Loucy (cell line): Measurements from ENCODE around the gene DHRS3.

Experiments used
- H2AFZ ChIP-seq: fragments of 200-600 bp; sonication (generic); 2 replicates; pipeline ENCODE4 v1.6.0; 2016; ENCODE audit warnings: antibody characterized with exemption, mild to moderate bottlenecking, low read length, moderate library complexity
- H3F3A ChIP-seq: fragments of 200-600 bp; 2 replicates; pipeline ENCODE4 v1.6.0; 2016; ENCODE audit warnings: antibody characterized with exemption, low read depth, mild to moderate bottlenecking
- H3K27me3 ChIP-seq: fragments of 200-600 bp; sonication (generic); 2 replicates; pipeline ENCODE4 v1.6.1; 2014; ENCODE audit warnings: low read length, mild to moderate bottlenecking; ENCODE audit not compliant: insufficient read depth, poor library complexity, severe bottlenecking
- H3K36me3 ChIP-seq: fragments of 200-600 bp; sonication (generic); 2 replicates; pipeline ENCODE4 v1.6.1; 2016; ENCODE audit warnings: low read length; ENCODE audit not compliant: insufficient read depth
- H3K4me1 ChIP-seq: fragments of 200-600 bp; sonication (generic); 2 replicates; pipeline ENCODE4 v1.5.1; 2014; ENCODE audit warnings: low read length, mild to moderate bottlenecking; ENCODE audit not compliant: insufficient read depth, poor library complexity, severe bottlenecking
- H3K4me2 ChIP-seq: fragments of 200-600 bp; sonication (generic); 2 replicates; pipeline ENCODE4 v1.6.0; 2014; ENCODE audit warnings: antibody characterized with exemption, low read length, low read depth, mild to moderate bottlenecking; ENCODE audit not compliant: poor library complexity, severe bottlenecking
- H3K4me3 ChIP-seq: fragments of 200-600 bp; sonication (generic); 2 replicates; pipeline ENCODE4 v1.5.1; 2014; ENCODE audit warnings: low read length, mild to moderate bottlenecking, mixed read lengths; ENCODE audit not compliant: poor library complexity, severe bottlenecking
- H3K79me2 ChIP-seq: fragments of 200-600 bp; sonication (generic); 2 replicates; pipeline ENCODE4 v1.6.1; 2014; ENCODE audit warnings: low read length; ENCODE audit not compliant: insufficient read depth
- H3K9ac ChIP-seq: fragments of 200-600 bp; sonication (generic); 2 replicates; pipeline ENCODE4 v1.6.0; 2014; ENCODE audit warnings: mild to moderate bottlenecking, low read depth, low read length, moderate library complexity; ENCODE audit not compliant: poor library complexity, severe bottlenecking
- H3K9me2 ChIP-seq: fragments of 200-600 bp; sonication (generic); replicated peaks from 2 replicates; pipeline ENCODE4 v1.6.1; 2016; ENCODE audit warnings: low read depth, low read length, mixed read lengths
- H3K9me3 ChIP-seq: fragments of 200-600 bp; sonication (generic); 2 replicates; pipeline ENCODE4 v1.6.1; 2014; ENCODE audit warnings: mild to moderate bottlenecking, antibody characterized with exemption, low read length, low read depth; ENCODE audit not compliant: insufficient read depth
- H4K20me1 ChIP-seq: fragments of 200-600 bp; sonication (generic); 2 replicates; pipeline ENCODE4 v1.6.0; 2014; ENCODE audit warnings: antibody characterized with exemption, low read length, mild to moderate bottlenecking; ENCODE audit not compliant: insufficient read depth, poor library complexity, severe bottlenecking
- CTCF ChIP-seq: fragments of 200-600 bp; sonication (generic); conservative IDR thresholded peaks from 2 replicates; pipeline ENCODE4 v1.5.1; 2014; ENCODE audit warnings: mild to moderate bottlenecking, antibody characterized with exemption, low read length
- EZH2phosphoT487 ChIP-seq: fragments of 200-600 bp; IDR thresholded peaks from 2 replicates; pipeline ENCODE4 v1.6.1; 2018; ENCODE audit warnings: antibody characterized with exemption, mild to moderate bottlenecking, moderate library complexity, borderline replicate concordance

DHRS3 gene

GRCh38 chr1:12594490-12594889 is 23.5 kb downstream of the DHRS3 start:
- Histone ChIP-seq H3K9me3 (no peaks in the 10 kb centered on the region), H2AFZ (no peak overlapping the region), H3K9ac (no peak overlapping the region), H3K79me2 (no peaks in the 10 kb centered on the region; the same call in 1 of the 2 replicates), H3F3A (no peaks in the 10 kb centered on the region), H4K20me1 (no peaks in the 10 kb centered on the region), H3K4me3 (no peak overlapping the region), H3K9me2 (no peaks in the 10 kb centered on the region), H3K27me3 (no peaks in the 10 kb centered on the region), H3K4me1 (no peaks in the 10 kb centered on the region), H3K4me2 (no peak overlapping the region), H3K36me3 (no peaks in the 10 kb centered on the region)
- TF ChIP-seq EZH2phosphoT487, result no peak
- TF ChIP-seq CTCF, result no peak

- Histone ChIP-seq H3K36me3 (no peaks in the 10 kb centered on the region), H4K20me1 (no peaks in the 10 kb centered on the region), H3F3A (no peaks in the 10 kb centered on the region), H2AFZ (no peak overlapping the region), H3K27me3 (no peaks in the 10 kb centered on the region), H3K9ac (no peak overlapping the region), H3K4me3 (no peak overlapping the region), H3K9me3 (no peaks in the 10 kb centered on the region), H3K79me2 (no peaks in the 10 kb centered on the region; the same call in 1 of the 2 replicates), H3K4me1 (no peaks in the 10 kb centered on the region), H3K9me2 (no peaks in the 10 kb centered on the region), H3K4me2 (no peak overlapping the region)
- TF ChIP-seq EZH2phosphoT487, result no peak
- TF ChIP-seq CTCF, result no peak
Measured at GRCh38 chr1:12593621-12594066, 24.4 kb downstream of the DHRS3 start.

- Histone ChIP-seq H3K9me2 (no peaks in the 10 kb centered on the region), H4K20me1 (no peaks in the 10 kb centered on the region), H3K9ac (no peak overlapping the region), H3F3A (no peaks in the 10 kb centered on the region), H3K4me3 (no peak overlapping the region), H3K4me2 (no peak overlapping the region), H3K36me3 (no peaks in the 10 kb centered on the region), H3K4me1 (no peaks in the 10 kb centered on the region), H3K79me2 (no peaks in the 10 kb centered on the region; the same call in 1 of the 2 replicates), H3K27me3 (no peaks in the 10 kb centered on the region), H2AFZ (no peak overlapping the region), H3K9me3 (no peaks in the 10 kb centered on the region)
- TF ChIP-seq CTCF (no peak), EZH2phosphoT487 (no peak)
Measured at GRCh38 chr1:12592496-12592895, 25.5 kb downstream of the DHRS3 start.
